ENCODE results near the gene EFCAB10.

Gene EFCAB10

GRCh38 chr7:105571891-105572290, 9.4 kb downstream of the EFCAB10 start:
- Histone ChIP-seq H2AFZ (ENCODE audit: low read length) (no peak overlapping the region), H3K4me2 (ENCODE audit: low read depth, low read length, poor library complexity, severe bottlenecking) (no peak overlapping the region), H3K9ac (ENCODE audit: low read depth, low read length, poor library complexity, severe bottlenecking) (no peak overlapping the region), H3K9me3 (ENCODE audit: insufficient read depth, low read depth, low read length) (no peaks in the 10 kb centered on the region), H3F3A (ENCODE audit: low read depth) (no peaks in the 10 kb centered on the region), H4K20me1 (ENCODE audit: insufficient read depth, low read length, poor library complexity, severe bottlenecking) (no peaks in the 10 kb centered on the region), H3K9me2 (replicated peaks; ENCODE audit: low read depth, low read length) (no peaks in the 10 kb centered on the region), H3K36me3 (ENCODE audit: insufficient read depth, low read length) (peaks cover 21% of the 10 kb centered on the region; the same call in 1 of the 2 replicates), H3K79me2 (ENCODE audit: insufficient read depth, low read length) (no peaks in the 10 kb centered on the region), H3K4me1 (ENCODE audit: insufficient read depth, low read length, poor library complexity, severe bottlenecking) (no peaks in the 10 kb centered on the region), H3K27me3 (ENCODE audit: insufficient read depth, low read length, poor library complexity, severe bottlenecking) (no peaks in the 10 kb centered on the region), H3K4me3 (ENCODE audit: low read length, poor library complexity, severe bottlenecking) (no peak overlapping the region)
- TF ChIP-seq EZH2phosphoT487 (IDR thresholded peaks at IDR 0.05; ENCODE audit: borderline replicate concordance) (no peak), CTCF (conservative IDR thresholded peaks at IDR 0.05; ENCODE audit: low read length) (no peak)

GRCh38 chr7:105567821-105568220, 13.5 kb downstream of the EFCAB10 start:
- no peaks in the 10 kb centered on the region for H3K27me3 ChIP-seq (ENCODE audit: insufficient read depth, low read length, poor library complexity, severe bottlenecking)
- H3F3A ChIP-seq (ENCODE audit: low read depth) = no peaks in the 10 kb centered on the region
- no peak overlapping the region for H3K4me3 ChIP-seq (ENCODE audit: low read length, poor library complexity, severe bottlenecking)
- H3K9me2 ChIP-seq (replicated peaks; ENCODE audit: low read depth, low read length) = no peaks in the 10 kb centered on the region
- no peaks in the 10 kb centered on the region for H3K9me3 ChIP-seq (ENCODE audit: insufficient read depth, low read depth, low read length)
- peaks cover 56% of the 10 kb centered on the region for H3K36me3 ChIP-seq (ENCODE audit: insufficient read depth, low read length)
- H2AFZ ChIP-seq (ENCODE audit: low read length) = no peak overlapping the region
- H3K9ac ChIP-seq (ENCODE audit: low read depth, low read length, poor library complexity, severe bottlenecking) = no peak overlapping the region
- H3K4me1 ChIP-seq (ENCODE audit: insufficient read depth, low read length, poor library complexity, severe bottlenecking) = no peaks in the 10 kb centered on the region
- TF ChIP-seq CTCF (conservative IDR thresholded peaks at IDR 0.05; ENCODE audit: low read length) = no peak
- no peak for TF ChIP-seq EZH2phosphoT487 (IDR thresholded peaks at IDR 0.05; ENCODE audit: borderline replicate concordance)
- H3K79me2 ChIP-seq (ENCODE audit: insufficient read depth, low read length) = no peaks in the 10 kb centered on the region
- no peak overlapping the region for H3K4me2 ChIP-seq (ENCODE audit: low read depth, low read length, poor library complexity, severe bottlenecking)
- no peaks in the 10 kb centered on the region for H4K20me1 ChIP-seq (ENCODE audit: insufficient read depth, low read length, poor library complexity, severe bottlenecking)

GRCh38 chr7:105567024-105567423, 14.3 kb downstream of the EFCAB10 start:
- Histone ChIP-seq H3K4me2 (ENCODE audit: low read depth, low read length, poor library complexity, severe bottlenecking) (no peak overlapping the region), H3K27me3 (ENCODE audit: insufficient read depth, low read length, poor library complexity, severe bottlenecking) (no peaks in the 10 kb centered on the region), H3K36me3 (ENCODE audit: insufficient read depth, low read length) (peaks cover 61% of the 10 kb centered on the region), H3K4me1 (ENCODE audit: insufficient read depth, low read length, poor library complexity, severe bottlenecking) (no peaks in the 10 kb centered on the region), H3K4me3 (ENCODE audit: low read length, poor library complexity, severe bottlenecking) (no peak overlapping the region), H2AFZ (ENCODE audit: low read length) (no peak overlapping the region), H3K79me2 (ENCODE audit: insufficient read depth, low read length) (no peaks in the 10 kb centered on the region), H3K9me2 (replicated peaks; ENCODE audit: low read depth, low read length) (no peaks in the 10 kb centered on the region), H3K9me3 (ENCODE audit: insufficient read depth, low read depth, low read length) (no peaks in the 10 kb centered on the region), H4K20me1 (ENCODE audit: insufficient read depth, low read length, poor library complexity, severe bottlenecking) (no peaks in the 10 kb centered on the region), H3K9ac (ENCODE audit: low read depth, low read length, poor library complexity, severe bottlenecking) (no peak overlapping the region), H3F3A (ENCODE audit: low read depth) (no peaks in the 10 kb centered on the region)
- no peak for TF ChIP-seq CTCF (conservative IDR thresholded peaks at IDR 0.05; ENCODE audit: low read length)
- TF ChIP-seq EZH2phosphoT487 (IDR thresholded peaks at IDR 0.05; ENCODE audit: borderline replicate concordance) = no peak

All from Loucy (cell line).